ENCODE results near the gene PRKCH.

PRKCH gene

DNA sequence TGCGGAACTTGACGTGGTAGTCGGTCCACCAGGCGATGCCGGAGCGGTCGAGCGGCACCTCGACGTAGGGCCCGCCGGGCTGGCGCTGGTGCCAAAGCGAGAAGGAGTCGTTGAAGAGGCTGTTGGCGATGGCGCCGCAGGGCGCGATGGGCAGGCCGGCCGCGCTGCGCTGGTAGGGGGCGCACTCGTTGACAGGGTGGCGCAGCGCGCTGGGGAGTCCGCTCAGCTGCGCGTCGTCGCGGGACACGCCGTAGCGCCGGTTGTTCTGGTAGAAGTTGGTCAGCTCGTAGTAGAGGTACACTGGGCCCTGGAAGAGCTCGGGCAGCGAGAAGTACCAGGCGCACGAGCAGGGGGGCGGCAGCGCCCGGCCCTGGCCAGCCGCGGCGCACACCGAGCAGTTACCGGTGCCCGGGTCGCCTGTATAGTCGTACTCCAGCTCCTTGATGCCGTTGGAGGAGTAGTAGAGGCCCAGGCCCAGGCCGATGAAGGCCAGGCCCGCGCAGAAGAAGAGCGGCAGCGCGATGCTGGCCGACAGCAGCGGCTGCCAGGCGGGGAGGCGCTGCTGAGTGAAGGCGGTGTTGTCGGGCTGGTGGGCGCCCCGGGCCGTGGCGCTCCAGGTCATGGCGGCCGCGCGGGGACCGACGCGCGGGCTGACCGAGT, 40.7 kb upstream of the PRKCH start:
- H3K4me1 ChIP-seq: peaks cover 0 to 32% (median 10%) of the 10 kb centered on the region in 4 donors
- H3K27ac ChIP-seq: peak overlapping the region; percentile 88 to 98
- TF ChIP-seq, protein P1, sequence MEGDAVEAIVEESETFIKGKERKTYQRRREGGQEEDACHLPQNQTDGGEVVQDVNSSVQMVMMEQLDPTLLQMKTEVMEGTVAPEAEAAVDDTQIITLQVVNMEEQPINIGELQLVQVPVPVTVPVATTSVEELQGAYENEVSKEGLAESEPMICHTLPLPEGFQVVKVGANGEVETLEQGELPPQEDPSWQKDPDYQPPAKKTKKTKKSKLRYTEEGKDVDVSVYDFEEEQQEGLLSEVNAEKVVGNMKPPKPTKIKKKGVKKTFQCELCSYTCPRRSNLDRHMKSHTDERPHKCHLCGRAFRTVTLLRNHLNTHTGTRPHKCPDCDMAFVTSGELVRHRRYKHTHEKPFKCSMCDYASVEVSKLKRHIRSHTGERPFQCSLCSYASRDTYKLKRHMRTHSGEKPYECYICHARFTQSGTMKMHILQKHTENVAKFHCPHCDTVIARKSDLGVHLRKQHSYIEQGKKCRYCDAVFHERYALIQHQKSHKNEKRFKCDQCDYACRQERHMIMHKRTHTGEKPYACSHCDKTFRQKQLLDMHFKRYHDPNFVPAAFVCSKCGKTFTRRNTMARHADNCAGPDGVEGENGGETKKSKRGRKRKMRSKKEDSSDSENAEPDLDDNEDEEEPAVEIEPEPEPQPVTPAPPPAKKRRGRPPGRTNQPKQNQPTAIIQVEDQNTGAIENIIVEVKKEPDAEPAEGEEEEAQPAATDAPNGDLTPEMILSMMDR (IDR thresholded peaks at IDR 0.05): peak; percentile 29 to 37
- peak overlapping the region; percentile 72 to 90 for H3K4me3 ChIP-seq
- no peaks in the 10 kb centered on the region for H3K27me3 ChIP-seq
- peaks cover 0 to 14% (median 0%) of the 10 kb centered on the region in 3 donors for H3K36me3 ChIP-seq
- H3K9me3 ChIP-seq: no peaks in the 10 kb centered on the region
- intact Hi-C loops (cut with DNase I; ENCODE audit: low total_unique reads): no loop called here
- peak; percentile 54 to 77 for DNase-seq

GRCh38 chr14:61281186-61281947, 40.0 kb upstream of the PRKCH start, which contains the start of gene TMEM30B:
TSS of gene TMEM30B (minus strand) at chr14:61281338. CDS start at chr14:61281147, 191 bp downstream.
- H3K4me3 ChIP-seq: peak within 1 kb of the TSS; percentile 72 to 90
- intact Hi-C loops (cut with DNase I; ENCODE audit: low total_unique reads): no loop called here
- DNase-seq: no peak
- TF ChIP-seq, protein P1 (IDR thresholded peaks at IDR 0.05): no peak
- H3K4me1 ChIP-seq: peaks cover 0 to 39% (median 10%) of the 10 kb centered on the region in 4 donors
- H3K27me3 ChIP-seq: no peaks in the 10 kb centered on the region
- H3K36me3 ChIP-seq: peaks cover 0 to 14% (median 0%) of the 10 kb centered on the region in 3 donors
- no peaks in the 10 kb centered on the region for H3K9me3 ChIP-seq
- peak within 1 kb of the TSS; percentile 88 to 98 for H3K27ac ChIP-seq

DNA sequence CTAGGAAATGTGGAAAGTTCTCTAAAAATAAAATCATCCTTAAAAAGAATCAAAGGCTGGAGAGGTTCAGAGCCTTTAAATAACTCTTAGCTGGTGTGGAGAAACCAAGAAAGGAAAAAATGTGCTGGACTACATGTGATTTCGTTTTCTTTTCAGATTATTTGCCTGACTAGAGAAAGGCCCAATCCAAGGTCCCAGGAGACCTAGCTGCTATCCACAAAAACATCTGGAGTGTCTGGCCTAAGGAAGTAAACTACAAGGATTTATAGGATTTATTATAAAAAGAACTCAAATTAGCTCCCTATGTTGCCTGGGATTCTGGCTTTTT, 39.5 kb upstream of the PRKCH start:
- H3K27me3 ChIP-seq: no peaks in the 10 kb centered on the region
- H3K36me3 ChIP-seq: peaks cover 0 to 12% (median 0%) of the 10 kb centered on the region in 3 donors
- H3K4me1 ChIP-seq: peaks cover 0 to 43% (median 10%) of the 10 kb centered on the region in 4 donors
- TF ChIP-seq, protein P1 (IDR thresholded peaks at IDR 0.05): no peak
- no peaks in the 10 kb centered on the region for H3K9me3 ChIP-seq
- H3K4me3 ChIP-seq: peak overlapping the region; percentile 72 to 90
- DNase-seq: peak in 1 of 2 donors; percentile 51
- peak overlapping the region; percentile 88 to 98 for H3K27ac ChIP-seq
- intact Hi-C loops (cut with DNase I; ENCODE audit: low total_unique reads): no loop called here

GRCh38 chr14:61282746-61283145, 38.6 kb upstream of the PRKCH start:
- Histone ChIP-seq H3K4me1 (peaks cover 0 to 41% (median 10%) of the 10 kb centered on the region in 4 donors), H3K27ac (peak overlapping the region in 1 of 2 donors; percentile 88), H3K27me3 (no peaks in the 10 kb centered on the region), H3K9me3 (no peaks in the 10 kb centered on the region), H3K4me3 (no peak overlapping the region), H3K36me3 (peaks cover 0 to 9% (median 0%) of the 10 kb centered on the region in 3 donors)
- intact Hi-C loops (cut with DNase I; ENCODE audit: low total_unique reads): no loop called here
- TF ChIP-seq, protein P1 (IDR thresholded peaks at IDR 0.05): no peak
- no peak for DNase-seq

- H3K27me3 ChIP-seq: no peaks in the 10 kb centered on the region
- H3K4me3 ChIP-seq: no peak overlapping the region
- H3K36me3 ChIP-seq: peaks cover 0 to 9% (median 0%) of the 10 kb centered on the region in 3 donors
- intact Hi-C loops (cut with DNase I; ENCODE audit: low total_unique reads): no loop called here
- DNase-seq: no peak
- H3K4me1 ChIP-seq: peaks cover 0 to 29% (median 9%) of the 10 kb centered on the region in 4 donors
- TF ChIP-seq, protein P1 (IDR thresholded peaks at IDR 0.05): no peak
- H3K9me3 ChIP-seq: no peaks in the 10 kb centered on the region
- no peak overlapping the region for H3K27ac ChIP-seq
These were observed 37.4 kb upstream of the PRKCH start for GRCh38 chr14:61284001-61284400.

Measured in tibial artery (tissue), 4 donors.